Activated CD4-positive, alpha-beta T cell treated with anti-CD3 and anti-CD28 coated beads, Interleukin-2, amount 10 ng/mL, durations not matched to agents 24 days and 14 days (primary cell): Measurements from ENCODE around the gene BLOC1S4. TPM values are rescaled to one million over a fixed set of nuclear protein-coding genes. Genes with fewer than 3 reads are reported as not detected.
A peak's percentile ranks its signal among the peaks of the same experiment; 100 is the strongest.
"Not testable (repeated sequence)": the region's sequence is repeated elsewhere in the genome, so short reads cannot be mapped to it uniquely, and the experiment has no call there.

Source experiments
- DNase-seq: peaks from one replicate; pipeline ENCODE4 v3.0.0; 2022
- H3K27ac Mint-ChIP-seq: one replicate; pipeline ENCODE4 v1.8.0; 2022; ENCODE audit warnings: mild to moderate bottlenecking, mixed read lengths
- H3K27me3 Mint-ChIP-seq: one replicate; pipeline ENCODE4 v1.8.0; 2022; ENCODE audit warnings: mixed read lengths
- H3K36me3 Mint-ChIP-seq: one replicate; pipeline ENCODE4 v1.8.0; 2022; ENCODE audit warnings: low read depth, mild to moderate bottlenecking, mixed read lengths
- H3K4me1 Mint-ChIP-seq: one replicate; pipeline ENCODE4 v1.8.0; 2021; ENCODE audit warnings: mixed read lengths
- H3K4me3 Mint-ChIP-seq: one replicate; pipeline ENCODE4 v1.8.0; 2022; ENCODE audit warnings: mild to moderate bottlenecking, moderate library complexity, mixed read lengths
- H3K9me3 Mint-ChIP-seq: one replicate; pipeline ENCODE4 v1.8.0; 2021; ENCODE audit warnings: mixed read lengths
- intact Hi-C: fragments of 100-400 bp; cut with micrococcal nuclease; formaldehyde crosslinking; loops from one replicate; pipeline ENCODE4 v1.15.1; 2023
- total RNA-seq: library from RNA; stranded (reverse); gene quantifications from 2 replicates; pipeline ENCODE4 v1.2.3, GENCODE V29; 2022

Gene BLOC1S4
- total RNA-seq, 1 donor from 2014 or later: 20.1 TPM

GRCh38 chr4:6716958-6717655 is 1.1 kb downstream of the BLOC1S4 start:
- H3K4me3 Mint-ChIP-seq: peak overlapping the region; percentile 98
- H3K4me1 Mint-ChIP-seq: peaks cover 25% of the 10 kb centered on the region
- H3K27me3 Mint-ChIP-seq: peaks cover 3% of the 10 kb centered on the region
- peak overlapping the region; percentile 89 for H3K27ac Mint-ChIP-seq
- intact Hi-C loops: loop anchor here (1.0 to 10.0 kb wide), 5 partner anchors 43 to 1728 kb away; partner anchors contain the start of genes ACOX3, MRFAP1 and TRMT44
- DNase-seq: peak; percentile 70
- no peaks in the 10 kb centered on the region for H3K9me3 Mint-ChIP-seq
- H3K36me3 Mint-ChIP-seq: peaks cover 15% of the 10 kb centered on the region

- peaks cover 25% of the 10 kb centered on the region for H3K4me1 Mint-ChIP-seq
- DNase-seq: no peak
- H3K9me3 Mint-ChIP-seq: no peaks in the 10 kb centered on the region
- peaks cover 15% of the 10 kb centered on the region for H3K36me3 Mint-ChIP-seq
- H3K4me3 Mint-ChIP-seq: peak overlapping the region; percentile 65
- peaks cover 3% of the 10 kb centered on the region for H3K27me3 Mint-ChIP-seq
- intact Hi-C loops: loop anchor here (5.0 to 10.0 kb wide), 2 partner anchors 268 to 1726 kb away; partner anchors contain the start of genes ACOX3 and TRMT44
- H3K27ac Mint-ChIP-seq: no peak overlapping the region
Measured at GRCh38 chr4:6718932-6719610, 3.1 kb downstream of the BLOC1S4 start.

- Mint-ChIP-seq H3K4me3 (no peak overlapping the region), H3K36me3 (peaks cover 15% of the 10 kb centered on the region)
- intact Hi-C loops: loop anchor here (1.0 to 10.0 kb wide), 5 partner anchors 155 to 1725 kb away; partner anchors contain the start of genes ACOX3, GRPEL1 and TRMT44
Measured at GRCh38 chr4:6719611-6720179, 3.7 kb downstream of the BLOC1S4 start.

GRCh38 chr4:6720202-6720699 is 4.3 kb downstream of the BLOC1S4 start:
- Mint-ChIP-seq H3K4me1 (peaks cover 22% of the 10 kb centered on the region), H3K4me3 (no peak overlapping the region), H3K9me3 (no peaks in the 10 kb centered on the region), H3K27me3 (peaks cover 3% of the 10 kb centered on the region), H3K27ac (no peak overlapping the region), H3K36me3 (peaks cover 15% of the 10 kb centered on the region)
- DNase-seq: peak; percentile 95
- intact Hi-C loops: loop anchor here (1.0 to 5.0 kb wide), 3 partner anchors 154 to 612 kb away; partner anchors contain the start of gene GRPEL1

More at GRCh38 chr4:6719611-6720179, 3.7 kb downstream of the BLOC1S4 start:
- Mint-ChIP-seq H3K4me1 (peaks cover 25% of the 10 kb centered on the region), H3K27ac (no peak overlapping the region), H3K27me3 (peaks cover 3% of the 10 kb centered on the region), H3K9me3 (no peaks in the 10 kb centered on the region)
- DNase-seq: no peak

- peaks cover 11% of the 10 kb centered on the region for H3K36me3 Mint-ChIP-seq
- intact Hi-C loops: loop anchor here (5.0 kb wide), 1 partner anchor 611 kb away; no protein-coding TSS in a partner anchor
- no peaks in the 10 kb centered on the region for H3K9me3 Mint-ChIP-seq
- H3K27me3 Mint-ChIP-seq: no peaks in the 10 kb centered on the region
- H3K27ac Mint-ChIP-seq: no peak overlapping the region
- no peak for DNase-seq
- no peak overlapping the region for H3K4me3 Mint-ChIP-seq
- H3K4me1 Mint-ChIP-seq: peaks cover 17% of the 10 kb centered on the region
Measured at GRCh38 chr4:6721121-6721520, 5.1 kb downstream of the BLOC1S4 start.

GRCh38 chr4:6722891-6723290 is 6.9 kb downstream of the BLOC1S4 start:
- H3K27ac Mint-ChIP-seq: no peak overlapping the region
- peaks cover 16% of the 10 kb centered on the region for H3K4me1 Mint-ChIP-seq
- no peaks in the 10 kb centered on the region for H3K9me3 Mint-ChIP-seq
- no peak for DNase-seq
- peaks cover 8% of the 10 kb centered on the region for H3K36me3 Mint-ChIP-seq
- H3K27me3 Mint-ChIP-seq: no peaks in the 10 kb centered on the region
- H3K4me3 Mint-ChIP-seq: no peak overlapping the region
- intact Hi-C loops: loop anchor here (5.0 kb wide), 1 partner anchor 609 kb away; no protein-coding TSS in a partner anchor

- Mint-ChIP-seq H3K4me3 (no peak overlapping the region), H3K27ac (no peak overlapping the region), H3K4me1 (peaks cover 14% of the 10 kb centered on the region), H3K27me3 (no peaks in the 10 kb centered on the region), H3K36me3 (peaks cover 3% of the 10 kb centered on the region), H3K9me3 (no peaks in the 10 kb centered on the region)
- intact Hi-C loops: loop anchor here (5.0 kb wide), 1 partner anchor 608 kb away; no protein-coding TSS in a partner anchor
- DNase-seq: no peak
Measured at GRCh38 chr4:6723851-6724250, 7.9 kb downstream of the BLOC1S4 start.

GRCh38 chr4:6724421-6725111 is 8.6 kb downstream of the BLOC1S4 start:
- Mint-ChIP-seq H3K9me3 (no peaks in the 10 kb centered on the region), H3K4me1 (peaks cover 11% of the 10 kb centered on the region), H3K27me3 (no peaks in the 10 kb centered on the region), H3K27ac (peak overlapping the region; percentile 48), H3K4me3 (no peak overlapping the region), H3K36me3 (no peaks in the 10 kb centered on the region)
- intact Hi-C loops: loop anchor here (5.0 kb wide), 1 partner anchor 608 kb away; no protein-coding TSS in a partner anchor
- no peak for DNase-seq

GRCh38 chr4:6725427-6725961 is 9.5 kb downstream of the BLOC1S4 start:
- H3K9me3 Mint-ChIP-seq, intact Hi-C loops: not testable (repeated sequence)

GRCh38 chr4:6727081-6727942 is 11.3 kb downstream of the BLOC1S4 start:
- H3K27ac Mint-ChIP-seq: peak overlapping the region; percentile 58
- no peaks in the 10 kb centered on the region for H3K36me3 Mint-ChIP-seq
- H3K4me3 Mint-ChIP-seq: peak overlapping the region; percentile 12
- H3K27me3 Mint-ChIP-seq: no peaks in the 10 kb centered on the region
- peaks cover 6% of the 10 kb centered on the region for H3K4me1 Mint-ChIP-seq
- no peaks in the 10 kb centered on the region for H3K9me3 Mint-ChIP-seq
- intact Hi-C loops: no loop called here
- DNase-seq: no peak

More at GRCh38 chr4:6725427-6725961, 9.5 kb downstream of the BLOC1S4 start:
- DNase-seq, H3K4me3 Mint-ChIP-seq, H3K27me3 Mint-ChIP-seq, H3K4me1 Mint-ChIP-seq, H3K27ac Mint-ChIP-seq, H3K36me3 Mint-ChIP-seq: not testable (repeated sequence)

- H3K4me3 Mint-ChIP-seq: peak overlapping the region; percentile 12
- H3K4me1 Mint-ChIP-seq: peaks cover 6% of the 10 kb centered on the region
- no peaks in the 10 kb centered on the region for H3K9me3 Mint-ChIP-seq
- no peaks in the 10 kb centered on the region for H3K36me3 Mint-ChIP-seq
- H3K27ac Mint-ChIP-seq: peak overlapping the region; percentile 58
- DNase-seq: no peak
- intact Hi-C loops: no loop called here
- H3K27me3 Mint-ChIP-seq: no peaks in the 10 kb centered on the region
Measured at GRCh38 chr4:6727943-6728250, 11.9 kb downstream of the BLOC1S4 start.

GRCh38 chr4:6728320-6729029 is 12.5 kb downstream of the BLOC1S4 start:
- intact Hi-C loops: no loop called here
- Mint-ChIP-seq H3K4me3 (no peak overlapping the region), H3K27ac (no peak overlapping the region), H3K36me3 (no peaks in the 10 kb centered on the region), H3K9me3 (no peaks in the 10 kb centered on the region), H3K27me3 (no peaks in the 10 kb centered on the region), H3K4me1 (peaks cover 6% of the 10 kb centered on the region)
- no peak for DNase-seq
